Measurements from ENCODE around the gene ZNF544.

ZNF544 gene

DNA sequence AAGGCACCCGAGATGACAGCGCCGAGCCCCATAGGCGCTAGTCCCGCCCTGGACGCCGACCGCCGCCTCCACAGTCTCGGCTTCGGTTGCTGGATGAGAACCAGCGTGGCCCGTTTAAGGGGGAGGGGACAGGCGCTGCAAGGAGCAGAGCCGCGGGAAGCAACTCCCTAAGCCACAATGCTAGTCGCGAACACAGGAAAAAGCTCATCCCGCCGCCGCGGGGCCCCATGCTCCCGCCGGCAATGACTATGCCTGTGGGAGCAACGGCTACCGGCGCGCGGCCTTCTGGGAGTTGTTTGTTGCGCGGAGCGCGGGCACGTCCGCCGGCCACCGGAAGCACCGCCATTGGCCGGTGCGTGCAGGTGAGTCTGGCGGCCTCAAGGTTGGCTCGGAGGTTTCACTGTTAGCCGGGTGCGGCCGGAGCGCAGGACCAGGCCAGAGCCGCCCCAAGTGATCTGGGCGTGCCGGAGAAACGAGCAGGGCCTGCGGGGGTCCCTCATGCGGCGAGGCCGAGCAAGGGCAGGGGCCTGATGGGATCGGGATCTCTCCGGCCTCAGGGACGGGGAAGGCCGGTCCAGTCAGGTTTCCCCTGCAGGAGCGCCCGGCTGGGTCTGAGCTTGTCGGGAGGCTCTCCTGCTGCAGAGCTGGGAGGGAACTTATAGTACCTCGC is at the start of gene ZNF544:
Gene ZNF544 (plus strand): TSS at position 330 of the 670 bp plus-strand sequence. CDS start 15,110 bp downstream, outside the sequence.
- DNase-seq = peak; percentile 49

DNA sequence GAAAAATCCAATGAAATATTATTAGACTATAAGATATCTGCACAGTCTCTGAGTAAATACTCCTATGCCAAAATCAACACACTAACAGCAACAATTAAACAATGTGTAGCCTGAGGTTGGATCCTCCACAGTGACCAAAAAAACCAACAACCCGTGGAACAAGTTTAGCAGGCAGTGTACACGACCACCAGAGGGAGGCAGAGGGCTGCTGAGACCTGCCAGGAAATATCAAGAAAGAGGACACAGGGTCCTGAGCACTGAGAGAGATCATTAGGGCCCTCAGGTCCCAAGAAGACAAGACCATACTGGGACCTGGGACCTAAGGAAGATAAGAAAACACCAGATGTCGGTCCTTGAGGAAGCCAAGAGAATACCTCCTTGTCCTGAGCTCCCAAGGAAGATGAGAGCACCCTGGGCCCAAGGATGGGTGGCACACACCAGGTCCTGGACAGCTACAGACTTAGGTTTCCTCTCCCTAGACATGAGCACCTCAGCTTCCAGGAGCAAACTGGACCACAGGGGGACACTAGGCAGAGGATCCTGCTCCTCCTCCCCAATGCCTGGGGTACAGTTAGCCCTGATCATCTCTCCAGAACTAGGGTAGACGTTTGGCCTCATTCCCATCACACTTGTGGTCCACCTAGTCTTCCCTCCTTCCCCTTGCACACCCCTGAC is 46.7 kb upstream of the ZNF544 start:
- no peak for DNase-seq

DNA sequence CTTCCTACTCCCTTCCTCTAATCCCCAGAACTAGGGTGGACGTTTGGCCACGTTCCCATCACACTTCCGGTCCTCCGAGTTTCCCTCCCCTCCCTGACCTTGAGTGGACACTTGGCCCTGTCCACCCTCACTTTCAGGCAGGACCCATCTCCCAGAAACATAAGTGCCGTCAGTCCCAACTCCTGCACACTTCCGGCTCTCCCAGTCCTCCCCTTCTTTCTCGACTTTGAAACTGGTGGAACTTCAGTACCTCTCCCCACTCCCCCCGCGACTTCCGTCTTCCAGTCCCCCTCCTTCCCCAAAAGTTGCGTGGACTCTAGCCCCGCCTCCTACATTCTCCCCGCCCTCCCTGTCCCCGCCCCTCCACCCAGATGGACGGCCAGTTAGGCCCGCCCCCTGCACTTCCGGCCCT is 46.1 kb upstream of the ZNF544 start:
- DNase-seq = no peak

DNA sequence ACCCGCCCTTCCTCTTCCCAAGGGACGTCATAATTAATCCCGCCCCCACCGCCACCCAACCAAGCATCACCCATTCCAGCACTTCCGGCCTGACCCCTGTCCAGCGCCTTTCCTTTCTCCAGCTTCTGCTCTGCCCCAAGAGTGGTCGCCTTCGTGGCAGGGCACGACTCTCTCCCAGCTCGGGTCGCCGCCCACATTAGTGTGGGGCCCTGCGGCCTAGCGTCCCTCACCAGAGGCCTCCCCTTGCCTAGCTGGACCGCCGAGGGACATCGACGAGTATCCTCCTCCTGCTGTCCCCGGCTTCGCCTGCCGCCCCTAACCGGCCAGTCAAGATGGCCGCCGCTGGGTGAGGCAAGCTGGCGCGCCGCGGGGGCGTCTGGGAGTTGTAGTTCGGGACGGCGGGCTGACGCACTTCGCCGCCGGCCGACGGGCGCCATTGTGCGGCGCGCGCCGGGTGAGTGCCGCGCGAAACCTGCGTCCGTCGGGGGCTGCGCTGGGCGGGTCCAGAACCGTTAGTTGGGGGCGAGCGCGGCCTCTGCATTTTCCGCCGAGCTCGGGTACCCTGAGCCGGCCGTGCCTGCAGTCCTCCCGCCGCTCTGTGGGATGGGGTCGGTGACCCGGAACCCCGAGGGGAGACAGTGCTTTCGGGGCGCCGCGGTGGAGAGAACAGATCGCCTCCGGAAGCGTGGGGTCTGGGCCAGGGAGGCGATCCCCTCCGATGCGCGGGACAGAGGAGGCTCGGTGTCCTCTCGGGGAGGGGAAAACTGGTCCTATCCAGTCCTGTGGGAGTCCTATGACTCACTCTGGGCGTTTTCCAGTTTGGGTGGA is 45.5 kb upstream of the ZNF544 start, which contains the start of gene ZNF274:
Gene ZNF274 (plus strand): TSS at position 73 of the 828 bp plus-strand sequence. CDS start 905 bp downstream, outside the sequence.
- peak; percentile 60 for DNase-seq

DNA sequence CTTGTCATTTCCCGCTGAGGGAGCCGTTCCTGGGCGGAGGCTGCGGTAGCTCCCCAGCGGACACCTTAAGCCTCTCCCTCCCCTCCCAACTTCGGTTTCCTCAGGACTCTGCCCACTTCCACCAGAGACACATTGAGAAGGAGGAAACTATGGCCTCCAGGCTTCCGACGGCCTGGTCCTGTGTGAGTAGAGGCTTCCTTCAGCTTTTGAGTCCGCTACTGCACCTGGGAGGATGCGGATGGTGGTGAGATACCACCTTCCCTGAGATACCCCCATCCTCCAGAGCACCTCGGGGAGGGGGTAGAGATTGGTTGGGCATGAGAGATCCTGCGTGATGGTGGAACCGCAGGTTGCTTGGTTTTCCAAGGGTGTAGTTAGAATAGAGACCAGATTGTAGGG is 44.9 kb upstream of the ZNF544 start:
- DNase-seq = no peak

DNA sequence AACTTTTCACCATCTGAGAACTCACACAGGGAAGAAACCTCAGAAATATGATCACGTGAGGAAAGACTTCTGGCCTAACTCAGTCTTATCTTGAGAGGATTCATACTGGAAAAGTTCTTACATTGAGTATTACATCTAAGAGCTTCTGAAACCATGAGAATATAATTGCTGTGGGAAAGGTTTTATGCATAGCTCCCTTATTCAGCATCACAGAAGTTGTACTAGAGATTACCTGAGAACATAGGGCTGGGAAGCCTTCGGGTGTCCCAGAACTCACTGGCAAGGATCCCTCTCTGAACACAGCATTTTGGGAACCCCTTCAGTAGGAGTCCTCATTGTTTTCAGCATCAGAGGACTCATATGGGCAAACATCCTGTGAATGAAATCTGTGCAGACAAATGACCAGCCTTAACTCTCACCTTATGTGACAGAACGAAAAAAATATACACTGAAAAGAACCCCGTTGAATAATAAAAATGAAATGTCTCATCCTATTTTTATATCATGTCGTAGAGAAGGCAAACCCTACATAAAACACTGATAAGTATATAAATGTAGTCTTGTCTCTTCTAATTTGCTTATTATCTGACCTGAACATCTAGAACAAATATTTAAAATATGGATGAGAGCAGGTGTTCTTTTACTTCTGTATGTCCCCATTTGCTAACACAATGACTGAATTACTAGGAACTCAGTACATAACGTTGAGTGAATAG is 31.7 kb upstream of the ZNF544 start:
- DNase-seq = no peak

DNA sequence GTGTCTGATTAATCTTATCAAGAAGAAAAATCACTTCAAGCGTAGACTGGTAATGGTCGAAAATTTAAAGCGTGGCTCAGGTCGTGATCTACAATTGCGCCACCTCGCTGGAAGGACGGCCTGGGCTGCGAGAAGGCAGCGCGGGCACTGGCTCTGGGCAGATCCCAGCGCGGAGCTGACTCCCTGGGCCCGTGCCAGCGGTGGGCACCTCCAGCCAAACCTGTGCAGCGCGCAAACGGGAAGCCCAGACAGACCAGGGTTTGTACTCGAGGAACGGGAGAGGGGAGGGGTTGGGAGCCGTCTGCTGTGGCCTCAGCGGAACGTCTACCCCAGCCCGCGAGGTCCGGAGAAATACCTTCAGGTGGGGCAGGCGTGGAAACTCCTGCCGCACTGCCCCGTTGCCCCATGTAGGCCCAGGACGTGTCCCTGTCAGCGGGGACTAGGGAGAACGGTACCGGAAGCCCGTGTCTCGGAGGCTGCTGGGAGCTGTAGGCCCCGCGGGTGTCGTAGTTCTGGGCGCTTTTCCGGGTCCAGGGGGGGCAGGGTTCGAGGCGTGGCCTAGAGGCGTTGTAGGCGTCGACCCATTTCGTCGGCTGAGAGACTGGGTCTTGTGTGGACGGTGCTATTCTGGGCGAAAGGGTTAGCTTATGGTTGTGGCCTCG is 24.8 kb upstream of the ZNF544 start:
- DNase-seq = no peak

DNA sequence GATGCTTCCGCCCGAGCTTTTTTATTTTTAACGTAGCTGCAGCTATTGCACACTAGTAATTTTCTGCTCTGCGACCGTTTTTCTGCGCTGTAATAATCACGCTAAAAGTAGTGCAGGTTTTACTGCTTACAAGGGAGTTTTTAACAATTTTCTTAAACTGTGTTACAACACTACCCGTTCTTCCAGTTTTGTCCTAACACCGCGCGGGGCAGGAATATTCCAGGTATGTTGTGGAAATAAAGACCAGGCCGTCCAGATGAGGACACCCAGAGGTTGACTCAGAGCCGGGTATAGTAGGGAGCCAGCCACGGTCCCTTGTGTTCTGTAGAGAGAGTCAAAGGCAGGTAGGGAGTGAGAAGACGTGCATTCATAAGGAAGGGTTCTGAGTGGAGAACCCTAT is 24.1 kb upstream of the ZNF544 start:
- DNase-seq = no peak

DNA sequence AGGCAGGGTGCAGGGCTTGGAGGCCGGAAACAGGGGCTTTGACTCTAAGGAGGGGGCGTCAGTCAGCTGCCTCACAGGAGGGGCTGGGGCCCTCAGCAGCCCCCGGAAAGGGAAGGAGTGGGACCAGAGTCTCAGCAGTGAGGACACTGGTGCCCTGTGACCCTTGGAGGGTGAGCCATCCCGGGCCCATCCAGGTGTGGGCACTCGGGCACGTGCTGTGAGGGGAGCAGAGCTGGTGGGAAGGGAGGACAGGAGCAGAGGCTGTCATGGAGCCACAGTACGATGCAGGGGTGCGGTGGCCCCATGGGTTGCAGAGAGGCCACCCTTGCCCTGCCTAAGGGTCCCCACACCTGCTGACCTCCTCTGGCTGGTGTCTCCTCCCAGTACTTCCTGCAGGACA is 19.1 kb upstream of the ZNF544 start:
- no peak for DNase-seq

DNA sequence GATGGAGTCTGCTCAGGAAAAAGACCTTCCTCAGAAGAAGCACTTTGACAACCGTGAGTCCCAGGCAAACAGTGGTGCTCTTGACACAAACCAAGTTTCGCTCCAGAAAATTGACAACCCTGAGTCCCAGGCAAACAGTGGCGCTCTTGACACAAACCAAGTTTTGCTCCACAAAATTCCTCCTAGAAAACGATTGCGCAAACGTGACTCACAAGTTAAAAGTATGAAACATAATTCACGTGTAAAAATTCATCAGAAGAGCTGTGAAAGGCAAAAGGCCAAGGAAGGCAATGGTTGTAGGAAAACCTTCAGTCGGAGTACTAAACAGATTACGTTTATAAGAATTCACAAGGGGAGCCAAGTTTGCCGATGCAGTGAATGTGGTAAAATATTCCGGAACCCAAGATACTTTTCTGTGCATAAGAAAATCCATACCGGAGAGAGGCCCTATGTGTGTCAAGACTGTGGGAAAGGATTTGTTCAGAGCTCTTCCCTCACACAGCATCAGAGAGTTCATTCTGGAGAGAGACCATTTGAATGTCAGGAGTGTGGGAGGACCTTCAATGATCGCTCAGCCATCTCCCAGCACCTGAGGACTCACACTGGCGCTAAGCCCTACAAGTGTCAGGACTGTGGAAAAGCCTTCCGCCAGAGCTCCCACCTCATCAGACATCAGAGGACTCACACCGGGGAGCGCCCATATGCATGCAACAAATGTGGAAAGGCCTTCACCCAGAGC is 16.2 kb upstream of the ZNF544 start:
- no peak for DNase-seq

DNA sequence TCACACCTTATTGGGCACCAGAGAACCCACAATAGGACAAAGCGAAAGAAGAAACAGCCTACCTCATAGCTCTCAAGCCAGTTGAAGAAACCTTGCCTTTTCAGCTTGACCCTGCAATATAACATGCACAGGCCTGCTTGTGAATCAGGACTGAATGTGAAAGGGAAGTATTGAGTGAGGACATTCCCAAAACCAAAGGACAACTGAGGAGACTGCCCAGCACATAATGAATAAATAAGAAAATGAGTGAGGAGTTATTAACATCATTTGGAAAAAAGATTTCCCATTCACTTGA is 15.7 kb upstream of the ZNF544 start:
- DNase-seq = no peak

DNA sequence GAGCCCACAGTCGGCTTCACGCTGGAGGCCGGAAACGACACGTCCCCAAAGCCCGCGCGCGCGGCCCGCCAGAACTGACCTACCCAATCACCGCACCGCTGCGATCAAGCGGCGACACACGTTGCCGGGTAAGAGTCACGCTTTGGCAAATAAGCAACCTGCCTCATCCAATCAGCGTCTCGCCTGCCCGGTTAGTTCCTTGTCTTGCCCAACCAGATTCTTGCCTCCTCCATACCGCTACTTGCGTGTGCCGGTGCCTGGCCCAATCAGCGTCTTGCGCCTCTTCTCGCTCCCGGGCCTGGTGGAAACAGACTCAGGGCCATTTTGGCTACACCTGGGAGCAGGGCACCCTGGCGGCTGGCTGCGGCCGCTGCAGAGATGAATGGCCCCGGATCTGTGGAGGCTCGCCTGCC is 11.6 kb upstream of the ZNF544 start:
- no peak for DNase-seq

DNA sequence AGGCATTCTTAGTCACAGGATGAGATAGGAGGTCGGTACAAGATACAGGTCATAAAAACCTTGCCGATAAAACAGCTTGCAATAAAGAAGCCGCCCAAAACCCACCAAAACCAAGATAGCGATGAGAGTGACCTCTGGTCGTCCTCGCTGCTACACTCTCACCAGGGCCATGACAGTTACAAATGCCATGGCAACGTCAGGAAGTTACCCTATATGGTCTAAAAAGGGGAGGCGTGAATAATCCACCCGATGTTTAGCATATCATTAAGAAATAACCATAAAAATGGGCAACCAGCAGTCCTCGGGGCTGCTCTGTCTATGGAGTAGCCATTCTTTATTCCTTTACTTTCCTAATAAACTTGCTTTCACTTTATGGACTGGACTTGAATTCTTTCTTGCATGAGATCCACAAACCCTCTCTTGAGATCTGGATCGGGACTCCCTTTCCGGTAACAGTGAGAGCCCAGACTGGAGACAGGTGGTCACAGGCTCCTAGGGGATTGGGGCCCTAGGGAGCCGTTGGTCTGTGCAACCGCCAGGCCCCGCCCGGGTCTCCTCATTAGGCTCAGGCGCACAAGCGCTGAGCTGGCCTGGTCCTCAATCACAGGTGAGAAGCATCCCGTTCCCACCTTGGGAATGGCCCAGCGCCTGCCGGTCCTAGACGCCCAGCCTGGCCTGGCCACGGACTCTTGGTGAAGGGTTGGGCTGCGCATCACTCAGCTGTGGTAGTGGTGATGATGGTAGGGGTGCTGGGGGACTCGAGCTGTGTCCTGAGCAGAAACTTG is 10.9 kb upstream of the ZNF544 start:
- DNase-seq = no peak

DNA sequence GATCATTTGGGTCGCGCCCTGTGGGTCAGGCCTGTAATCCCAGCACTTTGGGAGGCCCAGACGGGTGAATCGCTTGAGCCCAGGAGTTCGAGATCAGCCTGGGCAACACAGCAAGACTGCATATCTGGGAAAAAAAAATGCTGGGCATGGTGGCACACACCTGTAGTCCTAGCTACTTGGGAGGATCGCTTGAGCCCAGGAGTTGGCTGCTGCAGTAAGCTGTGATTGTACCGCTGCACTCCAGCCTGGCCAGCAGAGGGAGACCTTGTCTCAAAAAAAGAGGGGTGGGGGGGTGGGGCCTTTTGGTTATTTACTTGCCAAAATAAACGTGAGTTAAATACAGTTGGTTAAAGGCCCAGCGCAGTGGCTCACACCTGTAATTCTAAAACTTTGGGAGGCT is 9.8 kb upstream of the ZNF544 start:
- no peak for DNase-seq

DNA sequence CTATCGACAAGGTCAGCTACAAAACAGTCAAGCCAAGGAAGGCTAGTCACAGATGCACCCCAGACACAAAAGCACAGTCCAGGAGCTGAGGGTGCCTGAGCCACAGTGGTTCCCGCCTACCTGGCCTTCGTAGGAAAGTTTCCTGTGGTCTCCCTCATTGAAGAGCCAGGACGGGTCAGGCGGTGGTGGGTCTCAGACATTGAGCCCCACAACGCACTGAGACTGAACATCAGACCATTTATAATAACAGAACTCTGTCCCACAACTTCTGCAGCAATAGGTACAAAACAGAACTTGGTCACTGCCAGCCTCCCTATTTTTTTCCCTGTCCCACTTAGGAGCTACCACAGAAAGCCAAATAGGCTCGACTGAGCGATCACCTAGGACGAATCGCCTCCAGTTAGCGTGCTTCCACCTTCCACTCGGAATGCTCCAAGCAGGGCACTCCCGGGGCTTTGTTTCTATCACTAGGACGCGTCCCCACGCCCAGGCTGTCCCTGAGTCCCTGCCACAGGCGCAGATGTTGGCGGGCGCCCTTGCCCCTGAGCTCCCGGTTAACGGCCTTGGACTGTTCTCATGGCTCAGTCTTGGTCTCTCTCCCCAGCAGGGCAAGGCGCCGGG is 640 bp upstream of the ZNF544 start:
- DNase-seq = no peak

DNA sequence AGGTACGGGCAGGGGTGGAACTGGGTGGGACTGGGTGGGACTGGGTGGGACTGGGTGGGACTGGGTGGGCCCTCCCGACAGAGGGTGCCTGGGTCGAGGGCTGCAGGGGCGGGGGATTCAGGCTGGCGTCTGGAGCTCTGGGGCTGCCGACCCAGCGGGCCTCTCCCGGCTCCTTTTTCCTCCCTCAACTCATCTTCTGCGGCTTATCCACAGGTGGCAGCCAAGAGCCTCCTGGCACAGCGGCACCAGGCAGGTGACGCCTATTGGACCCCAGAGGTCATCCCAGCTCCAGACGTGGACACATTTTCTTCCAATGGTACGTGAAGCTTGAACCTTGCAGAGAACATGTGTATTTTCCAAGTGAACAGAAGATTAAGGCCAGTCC is 533 bp downstream of the ZNF544 start:
- DNase-seq = no peak

DNA sequence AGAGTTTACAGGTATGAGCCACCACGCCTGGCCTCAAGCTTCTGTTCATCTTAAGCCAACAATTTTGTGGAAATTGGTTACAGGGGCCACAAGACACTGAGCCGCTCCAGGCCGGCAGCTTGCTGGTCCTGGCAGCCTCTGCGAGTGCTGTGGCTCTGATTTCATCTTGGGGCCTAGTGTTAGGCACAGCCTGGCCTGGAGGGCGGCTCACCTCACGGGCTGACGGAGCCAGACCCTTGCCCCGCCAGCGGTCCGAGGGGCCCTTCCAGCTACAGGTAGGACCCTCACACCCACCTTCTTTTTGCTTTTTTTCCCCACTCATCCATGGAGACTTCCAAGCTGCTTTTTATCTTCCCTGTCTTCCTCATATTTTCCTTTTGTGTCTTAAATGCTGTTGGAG is 8.6 kb downstream of the ZNF544 start:
- DNase-seq = no peak

DNA sequence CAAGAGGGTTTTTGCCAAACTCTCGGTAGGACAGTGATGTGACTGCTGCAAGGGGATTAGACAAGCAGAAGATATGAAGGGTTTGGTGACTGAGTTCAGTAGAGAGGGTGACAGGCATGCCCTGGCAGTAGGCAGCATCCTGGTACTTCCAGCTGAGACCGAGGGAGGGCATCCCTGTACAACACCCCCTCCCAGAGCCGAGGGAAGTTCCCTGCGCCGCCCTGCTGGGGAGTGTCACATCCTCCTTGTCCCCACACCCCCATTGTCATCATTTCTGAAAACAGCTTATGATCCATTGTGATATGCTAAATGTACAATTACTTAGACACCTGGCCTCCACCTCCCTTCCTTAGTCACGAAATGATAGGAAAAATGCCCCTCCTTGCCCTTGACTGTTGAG is 14.6 kb downstream of the ZNF544 start:
- no peak for DNase-seq

DNA sequence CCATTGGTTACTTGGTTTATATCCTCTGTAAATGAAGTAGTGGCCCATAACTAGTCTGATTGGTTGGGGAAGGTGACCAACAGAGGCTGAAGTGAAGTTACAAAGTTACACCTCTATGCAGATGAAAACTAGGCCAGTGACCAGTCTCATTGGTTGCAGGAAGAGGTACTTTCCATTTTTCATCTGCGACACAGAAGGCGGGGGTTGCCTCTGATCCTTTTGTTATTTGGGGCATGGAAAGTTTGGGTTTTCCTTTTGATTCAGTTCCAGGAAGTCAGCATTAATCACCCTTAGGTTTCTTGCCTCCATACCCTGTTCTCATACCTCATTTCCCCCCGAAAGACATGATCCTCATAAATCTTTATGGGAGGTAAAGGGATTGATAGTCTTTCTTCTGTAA is 20.2 kb downstream of the ZNF544 start:
- DNase-seq = no peak

DNA sequence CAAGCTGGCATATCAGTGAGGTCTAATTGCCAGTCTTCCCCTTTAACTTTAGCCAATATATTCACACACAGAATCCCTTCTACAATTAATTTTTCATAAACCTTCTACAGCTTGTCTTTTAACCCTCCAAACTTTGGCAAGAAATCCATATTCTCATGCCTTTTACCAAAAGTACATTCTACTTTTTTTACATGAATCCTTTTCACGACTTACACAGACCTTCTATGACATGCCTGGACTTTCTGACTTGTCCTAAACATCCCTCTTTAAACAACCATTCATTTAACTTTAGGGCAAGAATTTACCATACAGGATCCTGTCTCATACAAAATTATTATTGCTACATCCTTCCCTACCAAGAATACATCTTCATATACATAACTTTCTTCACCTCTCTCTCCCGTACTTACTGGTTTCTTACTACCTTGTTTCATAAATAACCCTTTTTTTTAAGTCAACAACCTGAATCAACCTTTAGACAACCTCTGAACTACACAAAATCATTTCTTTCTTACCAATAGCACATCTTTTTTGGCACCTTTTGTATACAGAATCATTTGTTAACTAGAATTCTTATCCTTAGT is 23.5 kb downstream of the ZNF544 start:
- DNase-seq = no peak
